ENCODE results near the gene P2RY6.

- TF ChIP-seq SP1 (IDR thresholded peaks at IDR 0.05; ENCODE audit: low read depth) (no peak), POLR2AphosphoS5 (IDR thresholded peaks at IDR 0.05; ENCODE audit: low read depth, low read length) (no peak), POLR2A (IDR thresholded peaks at IDR 0.05; ENCODE audit: borderline replicate concordance, extremely low read depth, insufficient read depth, insufficient read length) (no peak), REST (IDR thresholded peaks at IDR 0.05; ENCODE audit: low read depth) (no peak), EZH2 (IDR thresholded peaks at IDR 0.05) (no peak), TCF7L2 (IDR thresholded peaks at IDR 0.05; ENCODE audit: borderline replicate concordance, extremely low read depth, insufficient read depth, insufficient read length) (no peak), JUND (IDR thresholded peaks at IDR 0.05) (no peak), SRF (IDR thresholded peaks at IDR 0.05; ENCODE audit: low read depth) (no peak), CEBPB (IDR thresholded peaks at IDR 0.05; ENCODE audit: low read depth) (no peak), RAD21 (IDR thresholded peaks at IDR 0.05; ENCODE audit: low read depth) (no peak), ZNF274 (IDR thresholded peaks at IDR 0.05; ENCODE audit: low read depth, low read length) (no peak)
- TF ChIP-seq, protein P1, sequence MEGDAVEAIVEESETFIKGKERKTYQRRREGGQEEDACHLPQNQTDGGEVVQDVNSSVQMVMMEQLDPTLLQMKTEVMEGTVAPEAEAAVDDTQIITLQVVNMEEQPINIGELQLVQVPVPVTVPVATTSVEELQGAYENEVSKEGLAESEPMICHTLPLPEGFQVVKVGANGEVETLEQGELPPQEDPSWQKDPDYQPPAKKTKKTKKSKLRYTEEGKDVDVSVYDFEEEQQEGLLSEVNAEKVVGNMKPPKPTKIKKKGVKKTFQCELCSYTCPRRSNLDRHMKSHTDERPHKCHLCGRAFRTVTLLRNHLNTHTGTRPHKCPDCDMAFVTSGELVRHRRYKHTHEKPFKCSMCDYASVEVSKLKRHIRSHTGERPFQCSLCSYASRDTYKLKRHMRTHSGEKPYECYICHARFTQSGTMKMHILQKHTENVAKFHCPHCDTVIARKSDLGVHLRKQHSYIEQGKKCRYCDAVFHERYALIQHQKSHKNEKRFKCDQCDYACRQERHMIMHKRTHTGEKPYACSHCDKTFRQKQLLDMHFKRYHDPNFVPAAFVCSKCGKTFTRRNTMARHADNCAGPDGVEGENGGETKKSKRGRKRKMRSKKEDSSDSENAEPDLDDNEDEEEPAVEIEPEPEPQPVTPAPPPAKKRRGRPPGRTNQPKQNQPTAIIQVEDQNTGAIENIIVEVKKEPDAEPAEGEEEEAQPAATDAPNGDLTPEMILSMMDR (IDR thresholded peaks at IDR 0.05 in 2 of 3, conservative IDR thresholded peaks at IDR 0.05 in 1 of 3; ENCODE audit: borderline replicate concordance in 1 of 3, insufficient read depth in 1 of 3, low read depth in 2 of 3, low read length in 2 of 3): no peak
- TF ChIP-seq, protein P2, sequence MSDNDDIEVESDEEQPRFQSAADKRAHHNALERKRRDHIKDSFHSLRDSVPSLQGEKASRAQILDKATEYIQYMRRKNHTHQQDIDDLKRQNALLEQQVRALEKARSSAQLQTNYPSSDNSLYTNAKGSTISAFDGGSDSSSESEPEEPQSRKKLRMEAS (IDR thresholded peaks at IDR 0.05): no peak
- TF ChIP-seq, protein P3, sequence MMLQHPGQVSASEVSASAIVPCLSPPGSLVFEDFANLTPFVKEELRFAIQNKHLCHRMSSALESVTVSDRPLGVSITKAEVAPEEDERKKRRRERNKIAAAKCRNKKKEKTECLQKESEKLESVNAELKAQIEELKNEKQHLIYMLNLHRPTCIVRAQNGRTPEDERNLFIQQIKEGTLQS (IDR thresholded peaks at IDR 0.05): no peak
These were observed 40.8 kb downstream of the P2RY6 start for GRCh38 chr11:73312851-73313327.

Data from HCT116 (cell line).